ENCODE measurements around the gene COQ10A. TPM values are rescaled to one million over a fixed set of nuclear protein-coding genes. Genes with fewer than 3 reads are reported as not detected.

The COQ10A gene
- total and polyA plus RNA-seq, 9 of the 15 experiments (the other 6 are each of a cell fraction or from before 2014, with no cell fraction given) = 3.1 to 26.4 (median 12.7) TPM

GRCh38 chr12:56221757-56222530, 44.8 kb upstream of the COQ10A start, which contains the start of gene RNF41 (continued):
- TF ChIP-seq E2F1 (CRISPR knock-in tag; IDR thresholded peaks at IDR 0.05) (0 out of 2 replicates have a peak, but pooled peaks have one; percentile 53), EP400 (IDR thresholded peaks at IDR 0.05) (peak; percentile 85), DLX4 (CRISPR knock-in tag; IDR thresholded peaks at IDR 0.05) (no peak), ARID3B (CRISPR knock-in tag; IDR thresholded peaks at IDR 0.05; ENCODE audit: borderline replicate concordance) (no peak), NR2C2 (CRISPR knock-in tag; IDR thresholded peaks at IDR 0.05) (0 out of 2 replicates have a peak, but pooled peaks have one; percentile 15), NR2C2 (tag; IDR thresholded peaks at IDR 0.05) (peak; percentile 66; the same call in 1 of the 2 replicates), MNT (conservative IDR thresholded peaks at IDR 0.05) (peak; percentile 17 to 78; a peak in 3 of 4 replicates), ATF2 (CRISPR knock-in tag; IDR thresholded peaks at IDR 0.05) (no peak), HDAC2 (IDR thresholded peaks at IDR 0.05) (peak; percentile 35; the same call in 1 of the 2 replicates), GATAD2A (IDR thresholded peaks at IDR 0.05) (0 out of 2 replicates have a peak, but pooled peaks have one; percentile 39), MBD1 (CRISPR knock-in tag; IDR thresholded peaks at IDR 0.05) (no peak), ZBED1 (IDR thresholded peaks at IDR 0.05) (no peak; the same call in 1 of the 2 replicates), GABPB1 (CRISPR knock-in tag; IDR thresholded peaks at IDR 0.05) (peak; percentile 92), MAX (CRISPR knock-in tag; IDR thresholded peaks at IDR 0.05) (peak; percentile 76), JUND (IDR thresholded peaks at IDR 0.05; ENCODE audit: borderline replicate concordance, low read depth, low read length) (peak; percentile 65), JUND (tag; IDR thresholded peaks at IDR 0.05; ENCODE audit: borderline replicate concordance, low read depth, low read length) (no peak), ZBTB43 (CRISPR knock-in tag; IDR thresholded peaks at IDR 0.05) (0 out of 2 replicates have a peak, but pooled peaks have one; percentile 42)

Data from K562 (cell line).